HepG2 (cell line): ENCODE measurements around the gene NUCB1. TPM values are rescaled to one million over a fixed set of nuclear protein-coding genes. Genes with fewer than 3 reads are reported as not detected.

ENCODE experiments used
- ATF7 ChIP-seq, 2 experiments: fragments of 450-650 bp in 1 of 2; sonication (generic) in 1 of 2; formaldehyde crosslinking in 1 of 2; IDR thresholded peaks; 2 replicates each; pipeline versions ENCODE4 v1.4.0 to v1.6.1; 2016 to 2020; ENCODE audit warnings: antibody characterized with exemption in 1 of 2, mild to moderate bottlenecking in 1 of 2, missing genetic modification reagents in 1 of 2
- CHCHD3 ChIP-seq: sonication (generic); formaldehyde crosslinking; IDR thresholded peaks from 2 replicates; pipeline ENCODE4 v1.8.0; 2022; ENCODE audit warnings: mild to moderate bottlenecking, missing genetic modification reagents, moderate library complexity
- CHD2 ChIP-seq: IDR thresholded peaks from 2 replicates; pipeline ENCODE4 v1.6.1; 2011; ENCODE audit warnings: low read depth, low read length, improper control_type of control experiment
- HMGA1 ChIP-seq: sonication (generic); formaldehyde crosslinking; conservative IDR thresholded peaks from 2 replicates; pipeline ENCODE4 v1.4.0; 2020; ENCODE audit warnings: missing genetic modification reagents
- KDM5B ChIP-seq: sonication (generic); formaldehyde crosslinking; IDR thresholded peaks from 2 replicates; pipeline ENCODE4 v1.4.0; 2020; ENCODE audit warnings: missing genetic modification reagents, mild to moderate bottlenecking, borderline replicate concordance
- MTF2 ChIP-seq: sonication (generic); formaldehyde crosslinking; IDR thresholded peaks from 2 replicates; pipeline ENCODE4 v1.5.0; 2020; ENCODE audit warnings: missing genetic modification reagents, borderline replicate concordance
- RBAK ChIP-seq: sonication (generic); formaldehyde crosslinking; IDR thresholded peaks from 2 replicates; pipeline ENCODE4 v1.5.1; 2020; ENCODE audit warnings: mild to moderate bottlenecking, missing genetic modification reagents
- RBM22 ChIP-seq: fragments of 200-400 bp; formaldehyde crosslinking; optimal IDR thresholded peaks from 2 replicates; pipeline ENCODE3; 2017; ENCODE audit warnings: mild to moderate bottlenecking, low read length, moderate library complexity
- SALL2 ChIP-seq: sonication (generic); formaldehyde crosslinking; IDR thresholded peaks from 2 replicates; pipeline ENCODE4 v1.8.1; 2023; ENCODE audit warnings: mild to moderate bottlenecking, missing genetic modification reagents, inconsistent platforms
- SETDB1 ChIP-seq: sonication (generic); formaldehyde crosslinking; IDR thresholded peaks from 2 replicates; pipeline ENCODE4 v1.5.1; 2020; ENCODE audit warnings: missing genetic modification reagents, mild to moderate bottlenecking, borderline replicate concordance
- SIN3A ChIP-seq: IDR thresholded peaks from 2 replicates; pipeline ENCODE4 v1.6.1; 2011; ENCODE audit warnings: low read depth, mild to moderate bottlenecking, control low read depth, low read length, borderline replicate concordance
- TSC22D2 ChIP-seq: sonication (generic); formaldehyde crosslinking; IDR thresholded peaks from 2 replicates; pipeline ENCODE4 v1.5.1; 2020; ENCODE audit warnings: missing genetic modification reagents, mild to moderate bottlenecking, borderline replicate concordance
- ZBTB1 ChIP-seq: sonication (generic); formaldehyde crosslinking; IDR thresholded peaks from 2 replicates; pipeline ENCODE4 v1.4.0; 2020; ENCODE audit warnings: missing genetic modification reagents, borderline replicate concordance
- ZBTB20 ChIP-seq: sonication (generic); formaldehyde crosslinking; IDR thresholded peaks from 2 replicates; pipeline ENCODE4 v1.8.1; 2023; ENCODE audit warnings: missing genetic modification reagents, low read depth, mild to moderate bottlenecking, borderline replicate concordance
- ZBTB33 ChIP-seq: sonication (generic); formaldehyde crosslinking; IDR thresholded peaks from 2 replicates; pipeline ENCODE4 v1.4.0; 2020; ENCODE audit warnings: missing genetic modification reagents
- ZNF143 ChIP-seq: sonication (generic); formaldehyde crosslinking; IDR thresholded peaks from 2 replicates; pipeline ENCODE4 v1.4.0; 2020; ENCODE audit warnings: missing genetic modification reagents
- ZNF160 ChIP-seq: sonication (generic); formaldehyde crosslinking; IDR thresholded peaks from 2 replicates; pipeline ENCODE4 v1.8.0; 2022; ENCODE audit warnings: mild to moderate bottlenecking, inconsistent platforms, missing genetic modification reagents
- ZNF180 ChIP-seq: sonication (generic); formaldehyde crosslinking; IDR thresholded peaks from 2 replicates; pipeline ENCODE4 v1.4.0; 2020; ENCODE audit warnings: low read depth, missing genetic modification reagents, borderline replicate concordance
- ZNF460 ChIP-seq: sonication (generic); formaldehyde crosslinking; IDR thresholded peaks from 2 replicates; pipeline ENCODE4 v1.5.1; 2020; ENCODE audit warnings: missing genetic modification reagents, mild to moderate bottlenecking, borderline replicate concordance
- ZNF770 ChIP-seq: sonication (generic); formaldehyde crosslinking; IDR thresholded peaks from 2 replicates; pipeline ENCODE4 v1.5.0; 2020; ENCODE audit warnings: mild to moderate bottlenecking, missing genetic modification reagents
- ZSCAN29 ChIP-seq: sonication (generic); formaldehyde crosslinking; conservative IDR thresholded peaks from 2 replicates; pipeline ENCODE4 v1.4.0; 2020; ENCODE audit warnings: mild to moderate bottlenecking, missing genetic modification reagents
- polyA plus RNA-seq, 8 experiments: library from polyadenylated mRNA; depleted of rRNA in 3 of 8; stranded (reverse) in 7 of 8; unstranded in 1 of 8; fragments of >200 nt; fragmentation: Illumina TruSeq in 4 of 8; extraction: Trizol in 4 of 8; gene quantifications; 2 replicates each; pipeline versions ENCODE4 v1.2.1 to v1.2.3, GENCODE V29; 2011 to 2016; ENCODE audit warnings: low read depth in 4 of 8, missing spikeins in 1 of 8, mixed read lengths in 1 of 8; ENCODE audit not compliant: insufficient read depth in 1 of 8
- total RNA-seq, 5 experiments: library from RNA; depleted of rRNA; stranded (reverse); fragments of >200 nt; fragmentation: Illumina TruSeq; extraction: Trizol; gene quantifications; 2 replicates each; pipeline ENCODE4 v1.2.3, GENCODE V29; 2016; ENCODE audit warnings: low read depth in 1 of 5
- TF ChIP-seq, protein P1 (sequence below): sonication (generic); formaldehyde crosslinking; IDR thresholded peaks from 2 replicates; pipeline ENCODE4 v1.4.0; 2020; ENCODE audit warnings: missing genetic modification reagents, mild to moderate bottlenecking, borderline replicate concordance

Gene NUCB1
- total and polyA plus RNA-seq, 2 of the 13 experiments (the other 11 are each of a cell fraction or from before 2014, with no cell fraction given), result 82.3 to 106 TPM

GRCh38 chr19:48963371-48964204 is 63.5 kb downstream of the NUCB1 start (continued):
- no peak for TF ChIP-seq SETDB1 (CRISPR knock-in tag)
- TF ChIP-seq ZBTB20 (CRISPR knock-in tag), result peak; percentile 1; the same call in 1 of the 2 replicates
- no peak for TF ChIP-seq ZNF180 (CRISPR knock-in tag)
- no peak for TF ChIP-seq CHCHD3
- TF ChIP-seq ZNF160 (CRISPR knock-in tag), result peak; percentile 46; the same call in 1 of the 2 replicates
- TF ChIP-seq SIN3A, result no peak
- TF ChIP-seq ZNF143, result no peak; the same call in 1 of the 2 replicates
- TF ChIP-seq, protein P1, sequence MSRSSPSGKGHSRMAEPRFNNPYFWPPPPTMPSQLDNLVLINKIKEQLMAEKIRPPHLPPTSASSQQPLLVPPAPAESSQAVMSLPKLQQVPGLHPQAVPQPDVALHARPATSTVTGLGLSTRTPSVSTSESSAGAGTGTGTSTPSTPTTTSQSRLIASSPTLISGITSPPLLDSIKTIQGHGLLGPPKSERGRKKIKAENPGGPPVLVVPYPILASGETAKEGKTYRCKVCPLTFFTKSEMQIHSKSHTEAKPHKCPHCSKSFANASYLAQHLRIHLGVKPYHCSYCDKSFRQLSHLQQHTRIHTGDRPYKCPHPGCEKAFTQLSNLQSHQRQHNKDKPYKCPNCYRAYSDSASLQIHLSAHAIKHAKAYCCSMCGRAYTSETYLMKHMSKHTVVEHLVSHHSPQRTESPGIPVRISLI (CRISPR knock-in tag), result peak; percentile 83
- TF ChIP-seq KDM5B (CRISPR knock-in tag), result no peak
- TF ChIP-seq ZSCAN29, result peak; percentile 27; the same call in 1 of the 2 replicates
- no peak for TF ChIP-seq HMGA1 (CRISPR knock-in tag)
- no peak for TF ChIP-seq ZBTB1 (CRISPR knock-in tag)
- no peak; the same call in 1 of the 2 replicates for TF ChIP-seq ZNF770 (CRISPR knock-in tag)
- no peak for TF ChIP-seq MTF2 (CRISPR knock-in tag)
- no peak for TF ChIP-seq RBM22
- TF ChIP-seq ATF7 (IDR thresholded peaks at IDR 0.05), result peak; percentile 75
- TF ChIP-seq ATF7 (CRISPR knock-in tag; IDR thresholded peaks at IDR 0.05), result peak; percentile 99
- TF ChIP-seq ZBTB33, result no peak
- TF ChIP-seq TSC22D2 (CRISPR knock-in tag), result no peak
- TF ChIP-seq RBAK (CRISPR knock-in tag), result 0 out of 2 replicates have a peak, but pooled peaks have one; percentile 45
- TF ChIP-seq ZNF460 (CRISPR knock-in tag), result no peak
- TF ChIP-seq CHD2, result no peak; the same call in 1 of the 2 replicates
- TF ChIP-seq SALL2 (CRISPR knock-in tag), result no peak
